Measurements from ENCODE around the gene ARHGAP15. TPM values are rescaled to one million over a fixed set of nuclear protein-coding genes. Genes with fewer than 3 reads are reported as not detected.

Gene ARHGAP15
- total RNA-seq, 4 donors from 2014 or later, result 1.2 to 6.0 (median 3.4) TPM

- no peak for DNase-seq (ENCODE audit: low spot score in 2 of 2)
- no peak overlapping the region for H3K27ac ChIP-seq
- H3K4me1 ChIP-seq, result peaks cover 3% of the 10 kb centered on the region
Measured at GRCh38 chr2:143262389-143262788, 133.2 kb downstream of the ARHGAP15 start.

DNA sequence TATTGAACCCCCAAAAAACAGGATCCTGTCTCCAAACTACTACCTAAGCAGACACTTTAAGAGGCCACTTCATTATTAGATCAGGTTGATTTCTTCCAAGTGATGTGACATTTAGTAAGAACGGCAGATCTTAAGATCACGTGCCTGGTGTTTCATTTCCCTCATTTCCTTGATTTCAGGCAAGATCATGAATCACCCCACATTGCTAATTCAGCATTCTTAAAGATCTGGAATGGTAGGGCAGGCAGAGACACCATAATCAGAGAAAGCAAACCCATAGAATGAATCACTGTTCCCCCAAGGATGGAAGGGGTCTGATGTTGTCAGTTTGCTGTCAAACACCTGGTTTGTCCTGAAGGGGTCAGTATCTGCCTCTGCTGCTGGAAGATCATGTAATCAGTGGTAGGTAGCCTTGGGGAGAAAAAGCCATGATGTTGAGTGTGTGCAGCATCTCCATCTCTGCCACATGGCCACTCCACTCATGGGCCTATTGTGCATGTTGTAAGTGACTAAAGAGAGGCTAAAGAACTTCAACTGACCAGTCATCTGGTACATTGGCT lies 133.9 kb downstream of the ARHGAP15 start:
- H3K36me3 ChIP-seq, result no peaks in the 10 kb centered on the region
- DNase-seq (ENCODE audit: low spot score in 2 of 2), result no peak
- TF ChIP-seq POLR2A (IDR thresholded peaks at IDR 0.05) (no peak), EP300 (IDR thresholded peaks at IDR 0.05) (no peak), POLR2AphosphoS5 (IDR thresholded peaks at IDR 0.05) (no peak), CTCF (IDR thresholded peaks at IDR 0.05) (no peak)
- H3K27me3 ChIP-seq, result no peaks in the 10 kb centered on the region
- no peaks in the 10 kb centered on the region for H3K9me3 ChIP-seq
- H3K4me3 ChIP-seq, result no peak overlapping the region
- H3K27ac ChIP-seq, result no peak overlapping the region
- H3K4me1 ChIP-seq, result peaks cover 3% of the 10 kb centered on the region
- WGBS, result 82% methylated on average over 2 of the region's 2 CpGs

More at GRCh38 chr2:143262389-143262788, 133.2 kb downstream of the ARHGAP15 start:
- Histone ChIP-seq H3K4me3 (no peak overlapping the region), H3K27me3 (no peaks in the 10 kb centered on the region), H3K9me3 (no peaks in the 10 kb centered on the region), H3K36me3 (no peaks in the 10 kb centered on the region)
- WGBS, result 89% methylated on average over 4 of the region's 4 CpGs
- TF ChIP-seq POLR2AphosphoS5 (IDR thresholded peaks at IDR 0.05) (no peak), EP300 (IDR thresholded peaks at IDR 0.05) (no peak), POLR2A (IDR thresholded peaks at IDR 0.05) (no peak), CTCF (IDR thresholded peaks at IDR 0.05) (no peak)

DNA sequence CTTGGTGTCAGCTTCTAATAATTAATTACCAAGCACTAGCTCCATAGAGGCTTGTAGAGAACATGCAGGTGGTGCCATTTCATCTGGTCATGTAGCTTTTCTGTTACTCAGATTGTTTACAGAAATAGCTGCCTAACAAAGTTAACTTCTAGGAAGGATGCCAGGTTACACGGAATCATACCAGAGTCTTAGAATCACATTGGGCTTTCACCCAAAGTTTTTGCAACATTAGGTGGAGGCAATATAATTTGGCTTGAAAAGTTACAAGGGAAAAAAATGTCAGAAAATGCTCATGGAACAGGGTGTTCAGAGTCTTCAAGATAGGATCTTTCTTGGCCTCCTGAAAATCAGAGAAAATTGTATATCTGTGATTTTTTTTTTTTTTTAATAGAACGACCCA lies 135.6 kb downstream of the ARHGAP15 start:
- no peaks in the 10 kb centered on the region for H3K36me3 ChIP-seq
- TF ChIP-seq EP300 (IDR thresholded peaks at IDR 0.05), result no peak
- TF ChIP-seq POLR2AphosphoS5 (IDR thresholded peaks at IDR 0.05), result no peak
- TF ChIP-seq POLR2A (IDR thresholded peaks at IDR 0.05), result no peak
- no peak for TF ChIP-seq CTCF (IDR thresholded peaks at IDR 0.05)
- no peaks in the 10 kb centered on the region for H3K27me3 ChIP-seq
- H3K4me3 ChIP-seq, result no peak overlapping the region
- 43% methylated on average over 2 of the region's 2 CpGs for WGBS
- no peaks in the 10 kb centered on the region for H3K9me3 ChIP-seq
- H3K4me1 ChIP-seq, result peaks cover 3% of the 10 kb centered on the region
- H3K27ac ChIP-seq, result no peak overlapping the region
- DNase-seq (ENCODE audit: low spot score in 2 of 2), result no peak

- H3K27me3 ChIP-seq, result no peaks in the 10 kb centered on the region
- no peaks in the 10 kb centered on the region for H3K4me1 ChIP-seq
Measured at GRCh38 chr2:143279672-143280071, 150.5 kb downstream of the ARHGAP15 start.

More at GRCh38 chr2:143279672-143280071, 150.5 kb downstream of the ARHGAP15 start:
- Histone ChIP-seq H3K36me3 (no peaks in the 10 kb centered on the region), H3K4me3 (no peak overlapping the region), H3K27ac (no peak overlapping the region), H3K9me3 (no peaks in the 10 kb centered on the region)
- DNase-seq (ENCODE audit: low spot score in 2 of 2), result no peak
- TF ChIP-seq POLR2AphosphoS5 (IDR thresholded peaks at IDR 0.05), result no peak
- TF ChIP-seq POLR2A (IDR thresholded peaks at IDR 0.05), result no peak
- TF ChIP-seq CTCF (IDR thresholded peaks at IDR 0.05), result no peak
- no peak for TF ChIP-seq EP300 (IDR thresholded peaks at IDR 0.05)

All from suprapubic skin (tissue), 4 donors.